IPS-15b (cell line): ENCODE data around the gene ARHGAP18.

ENCODE experiments used
- H3K27me3 ChIP-seq: one replicate; pipeline ENCODE4 v1.6.1; 2013; ENCODE audit warnings: low read length; ENCODE audit not compliant: control insufficient read depth, insufficient read depth
- H3K36me3 ChIP-seq: one replicate; pipeline ENCODE4 v1.6.1; 2013; ENCODE audit warnings: low read length; ENCODE audit not compliant: control insufficient read depth, insufficient read depth
- H3K4me1 ChIP-seq: one replicate; pipeline ENCODE4 v1.6.1; 2013; ENCODE audit warnings: mild to moderate bottlenecking, low read length; ENCODE audit not compliant: control insufficient read depth, insufficient read depth
- H3K4me3 ChIP-seq: one replicate; pipeline ENCODE4 v1.5.1; 2013; ENCODE audit warnings: low read depth, low read length
- H3K9ac ChIP-seq: one replicate; pipeline ENCODE4 v1.6.1; 2013; ENCODE audit warnings: low read depth, mild to moderate bottlenecking, low read length
- H3K9me3 ChIP-seq: one replicate; pipeline ENCODE4 v1.6.1; 2013; ENCODE audit warnings: mild to moderate bottlenecking, low read length; ENCODE audit not compliant: control insufficient read depth, insufficient read depth

Gene ARHGAP18

DNA sequence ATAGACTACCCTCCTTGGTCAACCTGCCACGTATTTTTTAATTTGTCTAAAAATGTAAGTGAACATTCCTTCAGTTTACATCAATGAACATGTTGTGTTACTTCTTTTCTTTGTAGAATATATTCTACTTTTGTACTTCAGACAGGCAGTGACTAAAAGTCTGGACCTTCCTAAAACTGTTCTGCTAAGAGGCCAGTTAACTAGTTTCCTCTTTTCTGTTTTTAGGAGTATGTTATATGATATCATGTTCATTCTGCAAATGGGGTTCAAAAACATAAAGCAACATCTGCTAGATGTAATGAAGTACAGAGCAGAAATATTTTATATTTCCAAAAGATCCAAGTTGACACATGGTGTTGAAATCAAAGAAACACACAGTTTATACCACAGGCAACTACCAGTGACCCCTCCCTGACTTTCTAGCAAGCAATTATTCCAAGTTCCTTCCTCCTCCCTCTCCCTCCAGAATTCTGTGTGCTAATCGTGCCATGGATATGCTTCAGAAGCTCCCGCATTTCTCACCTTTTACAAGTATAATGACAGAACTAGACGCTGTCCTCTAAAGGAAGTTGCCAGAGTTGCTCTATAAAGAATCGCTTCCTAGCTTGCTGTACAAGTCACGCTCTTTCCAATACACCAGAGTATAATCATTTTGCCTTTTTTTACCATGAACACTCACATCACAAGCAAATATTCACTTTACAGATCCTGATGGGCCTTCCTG, 64.7 kb downstream of the ARHGAP18 start:
- no peaks in the 10 kb centered on the region for H3K36me3 ChIP-seq
- H3K4me3 ChIP-seq, result no peak overlapping the region
- H3K9ac ChIP-seq, result no peak overlapping the region
- H3K27me3 ChIP-seq, result no peaks in the 10 kb centered on the region
- no peaks in the 10 kb centered on the region for H3K9me3 ChIP-seq
- H3K4me1 ChIP-seq, result peaks cover 8% of the 10 kb centered on the region

DNA sequence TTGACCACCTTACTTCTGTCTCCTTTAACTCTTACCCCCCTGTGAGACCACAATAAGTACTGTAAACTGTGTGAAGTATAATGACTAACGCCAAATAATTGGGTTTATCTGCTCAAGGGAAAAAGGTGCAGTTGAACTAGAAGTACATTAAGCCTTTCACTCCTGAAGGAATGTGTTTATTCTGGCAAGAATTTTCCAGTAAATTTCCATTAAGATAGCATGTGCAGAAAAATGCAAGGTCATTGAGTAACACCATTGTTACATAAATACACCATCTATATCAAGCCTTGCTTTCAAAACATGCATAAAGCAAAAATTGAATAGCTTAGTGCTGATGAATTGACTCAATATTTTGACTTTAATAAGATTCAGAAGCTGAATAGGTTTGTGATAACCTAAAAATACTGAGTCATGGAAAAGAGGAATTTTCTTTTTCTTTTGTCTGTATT, 65.4 kb downstream of the ARHGAP18 start:
- H3K9ac ChIP-seq, result no peak overlapping the region
- no peaks in the 10 kb centered on the region for H3K27me3 ChIP-seq
- no peaks in the 10 kb centered on the region for H3K36me3 ChIP-seq
- no peak overlapping the region for H3K4me3 ChIP-seq
- peaks cover 8% of the 10 kb centered on the region for H3K4me1 ChIP-seq
- H3K9me3 ChIP-seq, result no peaks in the 10 kb centered on the region

DNA sequence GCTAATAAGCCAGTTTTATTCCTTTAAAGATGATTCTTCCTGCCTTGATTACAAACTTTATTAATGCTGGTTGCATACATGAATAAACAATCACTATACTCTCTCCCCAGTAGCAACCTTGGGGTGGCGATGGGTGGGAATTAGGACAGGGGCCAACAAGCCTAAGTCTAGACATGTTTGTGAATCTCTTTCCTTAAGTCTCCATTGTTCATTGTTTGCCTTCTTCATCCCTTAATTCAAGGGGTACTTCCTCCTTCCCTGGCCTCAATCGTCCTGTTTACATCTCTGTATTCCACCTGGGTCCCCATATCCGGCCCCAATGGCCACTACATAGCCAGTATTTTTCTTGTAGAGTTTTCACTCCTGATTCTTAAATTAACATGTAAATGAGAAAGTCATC, 66.0 kb downstream of the ARHGAP18 start:
- H3K9ac ChIP-seq, result no peak overlapping the region
- peaks cover 8% of the 10 kb centered on the region for H3K4me1 ChIP-seq
- no peaks in the 10 kb centered on the region for H3K9me3 ChIP-seq
- no peak overlapping the region for H3K4me3 ChIP-seq
- no peaks in the 10 kb centered on the region for H3K36me3 ChIP-seq
- no peaks in the 10 kb centered on the region for H3K27me3 ChIP-seq

DNA sequence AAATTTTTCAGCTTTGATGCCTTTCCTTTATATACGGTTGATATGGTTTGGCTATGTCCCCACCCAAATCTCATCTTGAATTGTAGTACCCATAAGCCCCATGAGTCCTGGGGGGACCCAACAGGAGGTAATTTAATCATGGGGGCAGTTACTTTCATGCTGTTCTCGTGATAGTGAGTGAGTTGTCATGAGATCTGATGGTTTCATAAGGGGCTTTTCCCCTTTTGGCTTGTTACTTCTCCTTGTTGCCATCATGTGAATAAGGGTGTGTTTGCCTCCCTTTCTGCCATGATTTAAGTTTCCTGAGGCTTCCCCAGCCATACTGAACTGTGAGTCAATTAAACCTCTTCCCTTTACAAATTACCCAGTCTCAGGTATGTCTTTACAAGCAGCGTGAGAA, 66.8 kb downstream of the ARHGAP18 start:
- Histone ChIP-seq H3K27me3 (no peaks in the 10 kb centered on the region), H3K36me3 (no peaks in the 10 kb centered on the region), H3K4me1 (peaks cover 8% of the 10 kb centered on the region), H3K9me3 (no peaks in the 10 kb centered on the region), H3K4me3 (no peak overlapping the region), H3K9ac (no peak overlapping the region)

DNA sequence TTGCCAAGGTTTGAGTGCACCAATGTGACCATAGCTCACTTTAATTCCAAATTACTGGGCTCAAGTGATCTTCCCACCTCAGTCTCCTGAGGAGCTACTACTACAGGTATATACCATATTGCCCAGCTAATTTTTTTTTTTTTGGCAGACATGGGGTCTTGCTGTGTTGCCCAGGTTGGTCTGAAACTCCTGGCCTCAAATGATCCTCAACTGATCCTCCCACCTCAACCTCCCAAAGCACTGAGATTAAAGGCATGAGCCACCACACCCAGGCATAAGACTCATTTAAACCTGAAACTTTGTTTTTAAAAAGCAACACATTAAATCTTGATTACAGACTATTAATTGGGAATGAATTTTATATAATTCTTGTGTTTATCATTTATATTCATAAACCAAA, 67.7 kb downstream of the ARHGAP18 start:
- no peak overlapping the region for H3K4me3 ChIP-seq
- H3K9me3 ChIP-seq, result no peaks in the 10 kb centered on the region
- no peak overlapping the region for H3K9ac ChIP-seq
- no peaks in the 10 kb centered on the region for H3K27me3 ChIP-seq
- H3K36me3 ChIP-seq, result no peaks in the 10 kb centered on the region
- peaks cover 8% of the 10 kb centered on the region for H3K4me1 ChIP-seq

DNA sequence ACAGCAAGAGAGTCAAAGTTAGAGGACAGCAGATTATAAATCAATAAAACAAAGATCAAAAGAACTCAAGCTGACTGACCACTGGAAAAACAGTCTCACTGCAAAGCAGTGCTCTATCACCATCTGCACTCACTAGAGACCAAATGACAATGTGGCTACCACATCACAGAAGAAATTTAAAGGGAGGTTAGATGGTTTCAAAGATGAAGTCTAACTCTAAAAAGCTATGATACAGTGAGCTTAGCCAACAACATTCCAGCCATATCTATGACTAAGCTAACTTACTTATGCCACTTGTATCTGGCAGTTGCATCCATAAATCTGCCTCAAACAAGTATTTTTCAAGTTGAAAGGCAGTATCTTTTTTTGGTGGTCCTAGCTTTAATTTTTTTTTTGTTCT, 68.6 kb downstream of the ARHGAP18 start:
- H3K36me3 ChIP-seq, result no peaks in the 10 kb centered on the region
- H3K4me1 ChIP-seq, result peaks cover 8% of the 10 kb centered on the region
- no peaks in the 10 kb centered on the region for H3K9me3 ChIP-seq
- H3K27me3 ChIP-seq, result no peaks in the 10 kb centered on the region
- H3K9ac ChIP-seq, result no peak overlapping the region
- no peak overlapping the region for H3K4me3 ChIP-seq

DNA sequence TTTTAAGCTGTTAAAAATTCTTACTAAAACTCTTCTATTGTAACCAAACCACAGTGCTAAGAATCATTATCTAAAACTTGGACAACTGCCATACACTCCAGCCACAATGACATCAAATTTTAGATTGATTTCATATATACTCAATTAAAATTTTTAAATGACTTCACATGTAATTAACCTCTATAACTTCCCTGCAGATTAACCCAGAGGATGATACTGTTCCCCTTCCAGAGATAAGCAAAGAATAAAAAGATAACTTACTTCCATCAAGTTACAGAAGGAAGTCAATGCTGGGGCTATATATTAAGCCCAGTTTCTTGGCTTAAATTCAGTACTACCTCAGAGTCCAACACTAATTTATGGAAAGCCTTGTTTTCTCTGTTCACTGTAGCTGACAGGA, 71.3 kb downstream of the ARHGAP18 start:
- Histone ChIP-seq H3K4me3 (no peak overlapping the region), H3K4me1 (peaks cover 2% of the 10 kb centered on the region), H3K36me3 (no peaks in the 10 kb centered on the region), H3K9me3 (no peaks in the 10 kb centered on the region), H3K27me3 (no peaks in the 10 kb centered on the region), H3K9ac (no peak overlapping the region)

DNA sequence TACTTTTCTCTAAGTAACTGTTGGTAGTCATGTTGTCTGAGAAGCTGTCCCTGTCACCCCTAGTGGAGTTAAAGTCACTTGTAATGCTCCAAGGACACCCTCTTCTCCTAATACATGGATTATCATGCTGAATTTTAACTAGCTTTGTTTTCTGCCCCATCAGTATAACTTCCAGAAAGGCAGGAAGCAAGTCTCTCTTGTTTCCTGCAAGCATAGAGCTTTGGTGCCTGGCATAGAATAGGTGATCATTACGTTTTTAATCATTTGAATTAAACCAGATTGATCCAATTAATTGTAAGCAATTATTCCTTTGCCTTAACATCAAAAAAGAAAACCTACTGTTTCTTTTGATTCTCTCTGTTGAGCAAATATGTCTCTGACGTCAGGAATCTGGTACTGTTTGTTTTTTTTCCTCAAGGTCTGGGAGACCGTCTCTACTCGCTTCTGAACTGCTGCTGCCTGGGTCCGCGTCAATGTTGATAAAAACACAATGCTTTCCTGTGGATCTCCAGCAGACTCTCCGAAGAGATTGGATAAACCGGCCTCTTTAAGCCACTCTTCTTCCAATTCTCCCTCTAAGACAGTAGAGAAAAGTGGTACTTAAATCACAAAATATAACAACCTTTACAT, 71.8 kb downstream of the ARHGAP18 start:
- Histone ChIP-seq H3K4me3 (no peak overlapping the region), H3K36me3 (no peaks in the 10 kb centered on the region), H3K9me3 (no peaks in the 10 kb centered on the region), H3K4me1 (no peaks in the 10 kb centered on the region), H3K9ac (no peak overlapping the region), H3K27me3 (no peaks in the 10 kb centered on the region)

DNA sequence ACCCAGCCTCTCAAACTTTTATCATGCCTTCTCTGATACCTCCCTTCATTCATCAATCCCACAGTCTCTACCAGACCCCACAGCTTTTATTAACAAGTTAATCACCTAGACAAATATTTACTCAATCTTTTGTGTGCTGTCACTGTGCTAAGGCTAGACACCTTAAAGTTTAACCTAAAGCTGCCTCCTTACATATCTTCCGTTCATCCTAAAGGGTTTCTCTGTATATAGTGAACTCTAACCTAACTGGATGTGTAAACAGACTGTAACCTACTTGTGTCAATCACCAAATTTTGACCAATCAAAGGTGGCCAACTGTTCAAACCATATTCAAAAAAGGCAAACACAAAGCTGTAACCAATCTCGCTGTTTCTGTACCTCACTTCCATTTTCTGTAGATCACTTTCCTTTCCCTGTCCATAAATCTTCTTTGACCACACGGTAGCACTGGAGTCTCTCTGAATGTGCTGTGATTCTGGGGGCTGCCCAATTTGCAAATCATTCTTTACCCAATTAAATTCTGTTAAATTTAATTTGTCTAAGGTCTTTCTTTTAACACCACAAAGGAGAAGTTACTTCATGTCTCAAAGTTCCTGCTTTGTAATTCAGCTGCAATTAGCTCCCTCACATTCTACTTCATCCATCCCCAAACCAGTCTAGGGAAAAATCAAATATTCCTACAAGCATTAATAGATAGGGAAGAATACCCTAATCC, 72.5 kb downstream of the ARHGAP18 start:
- H3K4me3 ChIP-seq, result no peak overlapping the region
- no peaks in the 10 kb centered on the region for H3K9me3 ChIP-seq
- H3K27me3 ChIP-seq, result no peaks in the 10 kb centered on the region
- H3K9ac ChIP-seq, result no peak overlapping the region
- H3K36me3 ChIP-seq, result no peaks in the 10 kb centered on the region
- no peaks in the 10 kb centered on the region for H3K4me1 ChIP-seq

DNA sequence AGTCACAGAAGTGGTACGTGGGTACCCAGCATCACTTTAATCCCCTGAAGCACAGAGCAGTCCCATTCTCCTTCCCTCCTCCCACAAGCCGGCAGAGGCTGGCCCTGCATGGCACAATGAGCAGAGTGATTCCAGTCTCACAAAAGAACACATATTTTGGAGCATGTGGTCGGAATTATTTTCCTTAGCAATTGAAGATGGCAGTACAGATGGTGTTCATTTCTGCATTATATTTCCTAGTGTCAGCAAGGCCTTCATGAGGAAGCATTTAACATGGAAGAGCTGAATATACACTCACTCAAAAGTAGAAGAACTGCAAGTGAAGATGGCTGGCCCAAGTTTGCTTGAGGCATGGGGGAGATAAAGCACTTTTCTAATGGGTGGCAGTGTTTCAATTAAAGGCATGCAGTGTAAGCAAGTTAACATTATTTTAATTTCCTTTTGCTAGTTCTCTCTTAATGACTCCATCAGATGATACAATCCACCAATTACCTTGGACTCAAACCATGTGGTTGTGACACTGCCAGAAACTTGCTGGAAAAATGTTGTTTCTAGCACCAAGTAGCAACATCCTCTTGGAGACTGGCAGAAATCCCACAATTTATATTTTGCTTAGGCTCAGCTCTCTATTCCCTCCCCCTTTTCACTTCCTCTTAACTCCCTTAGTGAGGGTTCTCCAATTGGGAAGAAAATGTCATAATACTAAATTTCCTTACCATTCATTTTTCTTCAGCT, 74.4 kb downstream of the ARHGAP18 start:
- Histone ChIP-seq H3K27me3 (no peaks in the 10 kb centered on the region), H3K9ac (no peak overlapping the region), H3K4me3 (no peak overlapping the region), H3K9me3 (no peaks in the 10 kb centered on the region), H3K4me1 (no peaks in the 10 kb centered on the region), H3K36me3 (no peaks in the 10 kb centered on the region)

DNA sequence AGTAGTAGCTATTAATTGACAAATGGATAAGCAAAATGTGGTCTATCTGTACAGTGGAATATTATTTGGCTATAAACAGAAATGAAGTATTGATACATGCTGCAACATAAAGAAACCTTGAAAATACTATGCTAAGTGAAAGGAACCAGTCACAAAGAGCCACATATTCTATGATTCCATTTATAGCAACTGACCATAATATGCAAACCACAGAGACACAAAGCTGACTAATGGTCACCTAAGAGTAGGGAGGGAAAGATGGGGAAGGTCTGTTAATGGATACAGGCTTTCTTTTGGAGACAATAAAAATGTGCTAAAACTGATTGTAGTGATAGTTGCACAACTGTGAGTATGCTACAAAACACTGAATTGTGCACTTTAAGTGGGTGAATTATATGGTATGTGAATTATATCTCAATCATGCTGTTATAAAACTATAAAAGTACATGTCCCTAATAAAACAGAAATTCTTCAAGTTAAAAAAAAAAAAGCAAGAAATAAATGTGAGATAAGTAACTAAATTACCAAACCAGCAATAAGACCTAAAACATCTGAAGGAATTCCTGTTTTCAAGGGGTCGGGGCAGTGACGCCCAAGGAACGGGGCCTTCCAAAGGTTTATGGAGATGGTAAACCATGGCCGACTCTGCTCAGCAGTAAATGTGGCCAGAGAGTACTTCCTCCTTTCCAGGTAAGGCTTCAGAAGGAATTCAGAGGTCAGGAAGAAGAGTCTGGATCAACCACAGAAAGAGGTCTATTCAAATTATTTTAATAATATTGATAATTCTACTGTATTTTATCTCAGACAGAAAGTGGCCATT, 75.4 kb downstream of the ARHGAP18 start:
- Histone ChIP-seq H3K27me3 (no peaks in the 10 kb centered on the region), H3K4me3 (no peak overlapping the region), H3K4me1 (no peaks in the 10 kb centered on the region), H3K9ac (no peak overlapping the region), H3K9me3 (no peaks in the 10 kb centered on the region), H3K36me3 (no peaks in the 10 kb centered on the region)
